CD4-positive, alpha-beta T cell (primary cell): ENCODE data around the gene PIK3C2G. TPM values are rescaled to one million over a fixed set of nuclear protein-coding genes. Genes with fewer than 3 reads are reported as not detected.

Experiments
- ATAC-seq: fragments of 200-7000 bp; cut with Tn5 transposase; one replicate; pipeline ENCODE4 v1.10.0; 2022; ENCODE audit warnings: mild to moderate bottlenecking; ENCODE audit not compliant: poor library complexity
- CTCF ChIA-PET: fragments of 350-600 bp; sonication (Branson Sonifier 250); formaldehyde crosslinking; loops from one replicate; lab custom pipeline; 2021; ENCODE audit warnings: antibody characterized with exemption, inconsistent platforms; lab: Charles Lee
- POLR2A ChIA-PET: fragments of 350-600 bp; sonication (Branson Sonifier 250); formaldehyde crosslinking; loops from one replicate; lab custom pipeline; 2021; ENCODE audit warnings: antibody characterized with exemption, inconsistent platforms; lab: Charles Lee
- DNase-seq, 14 experiments: peaks; one replicate each; pipeline ENCODE4 v3.0.0-alpha.2; 2013 to 2020; ENCODE audit warnings: mixed read lengths in 2 of 14
- H3K27ac ChIP-seq, 2 donors: one replicate each; pipeline versions ENCODE4 v1.5.1 to v1.7.0; 2013; ENCODE audit warnings: low read length in 2 of 2, low read depth in 1 of 2, mild to moderate bottlenecking in 1 of 2
- H3K27me3 ChIP-seq, 2 experiments: 1 replicate in 1 of 2; 2 replicates in 1 of 2; pipeline versions ENCODE4 v1.6.1 to v1.7.0; 2013; ENCODE audit warnings: low read length in 2 of 2, control low read depth in 1 of 2, mild to moderate bottlenecking in 1 of 2, moderate library complexity in 1 of 2; ENCODE audit not compliant: insufficient read depth in 2 of 2, control insufficient read depth in 1 of 2
- H3K36me3 ChIP-seq: one replicate; pipeline ENCODE4 v1.6.1; 2013; ENCODE audit warnings: low read length, control low read depth; ENCODE audit not compliant: insufficient read depth
- H3K4me1 ChIP-seq: one replicate; pipeline ENCODE4 v1.6.1; 2013; ENCODE audit warnings: low read length, control low read depth; ENCODE audit not compliant: insufficient read depth
- H3K4me3 ChIP-seq: one replicate; pipeline ENCODE4 v1.5.1; 2013; ENCODE audit warnings: mild to moderate bottlenecking, low read length, moderate library complexity
- H3K9me3 ChIP-seq, 2 experiments: 1 replicate in 1 of 2; 2 replicates in 1 of 2; pipeline versions ENCODE4 v1.6.1 to v1.7.0; 2013; ENCODE audit warnings: low read length in 2 of 2, mild to moderate bottlenecking in 2 of 2, control low read depth in 1 of 2, moderate library complexity in 1 of 2; ENCODE audit not compliant: control insufficient read depth in 1 of 2, insufficient read depth in 1 of 2
- H3K27ac Mint-ChIP-seq: one replicate; pipeline ENCODE4 v1.8.0; 2020; ENCODE audit warnings: mixed read lengths
- H3K27me3 Mint-ChIP-seq: one replicate; pipeline ENCODE4 v1.8.0; 2021; ENCODE audit warnings: mixed read lengths
- H3K36me3 Mint-ChIP-seq: one replicate; pipeline ENCODE4 v1.8.0; 2021; ENCODE audit warnings: low read depth, mixed read lengths
- H3K4me1 Mint-ChIP-seq: one replicate; pipeline ENCODE4 v1.8.0; 2021; ENCODE audit warnings: low read depth, mixed read lengths
- H3K4me3 Mint-ChIP-seq: one replicate; pipeline ENCODE4 v1.8.0; 2020; ENCODE audit warnings: mild to moderate bottlenecking, mixed read lengths
- H3K9me3 Mint-ChIP-seq: one replicate; pipeline ENCODE4 v1.8.0; 2020; ENCODE audit warnings: mixed read lengths
- CTCF ChIP-seq: fragments of 200-600 bp; IDR thresholded peaks from one replicate; pipeline ENCODE4 v1.8.0; 2022; ENCODE audit warnings: antibody characterized with exemption, mild to moderate bottlenecking
- intact Hi-C, 2 experiments: fragments of 100-400 bp; cut with DNase I in 1 of 2; cut with micrococcal nuclease in 1 of 2; formaldehyde crosslinking; loops; one replicate each; pipeline versions ENCODE4 v1.15.1 to v1.9.0; 2023 to 2025; cut with DNase I, micrococcal nuclease
- total RNA-seq, 174 experiments: library from RNA in 2 of 174; stranded (reverse) in 2 of 174; gene quantifications; one replicate each; pipeline ENCODE4 v1.2.3 and lab custom pipeline; 2021 to 2026

PIK3C2G gene
- total RNA-seq, 2 experiments from 2014 or later, result not detected

- Mint-ChIP-seq H3K9me3 (peaks cover 3% of the 10 kb centered on the region), H3K27ac (no peak overlapping the region), H3K4me1 (no peaks in the 10 kb centered on the region), H3K4me3 (no peak overlapping the region), H3K27me3 (no peaks in the 10 kb centered on the region), H3K36me3 (no peaks in the 10 kb centered on the region)
- ATAC-seq (no peak), DNase-seq (no peak)
- Histone ChIP-seq H3K4me3 (no peak overlapping the region), H3K27me3 (no peaks in the 10 kb centered on the region), H3K4me1 (no peaks in the 10 kb centered on the region), H3K27ac (no peak overlapping the region), H3K9me3 (peaks cover 0 to 3% of the 10 kb centered on the region in 2 experiments), H3K36me3 (no peaks in the 10 kb centered on the region)
- intact Hi-C loops, result no loop called here
- CTCF ChIA-PET, result no interaction called here
- POLR2A ChIA-PET, result no interaction called here
- TF ChIP-seq CTCF, result no peak
Observed at GRCh38 chr12:18422871-18423270, 161.6 kb downstream of the PIK3C2G start.

GRCh38 chr12:18424857-18425256, 163.5 kb downstream of the PIK3C2G start:
- ATAC-seq, result no peak
- peaks cover 3% of the 10 kb centered on the region for H3K9me3 Mint-ChIP-seq
- TF ChIP-seq CTCF, result no peak
- H3K36me3 Mint-ChIP-seq, result no peaks in the 10 kb centered on the region
- ChIA-PET CTCF (interaction anchor here (0.6 to 0.7 kb wide), 2 partner anchors 986 to 1222 kb away, joined by 3 to 4 read pairs; no protein-coding TSS in a partner anchor), POLR2A (no interaction called here)
- no peaks in the 10 kb centered on the region for H3K27me3 Mint-ChIP-seq
- H3K27ac Mint-ChIP-seq, result no peak overlapping the region
- Histone ChIP-seq H3K36me3 (no peaks in the 10 kb centered on the region), H3K9me3 (peaks cover 0 to 3% of the 10 kb centered on the region in 2 experiments), H3K27ac (no peak overlapping the region), H3K4me3 (no peak overlapping the region), H3K27me3 (no peaks in the 10 kb centered on the region), H3K4me1 (no peaks in the 10 kb centered on the region)
- DNase-seq, result no peak
- no peak overlapping the region for H3K4me3 Mint-ChIP-seq
- H3K4me1 Mint-ChIP-seq, result no peaks in the 10 kb centered on the region
- intact Hi-C loops, result no loop called here

- ChIA-PET POLR2A (no interaction called here), CTCF (no interaction called here)
- no peak for ATAC-seq
- TF ChIP-seq CTCF, result no peak
- Histone ChIP-seq H3K4me3 (no peak overlapping the region), H3K27me3 (no peaks in the 10 kb centered on the region), H3K9me3 (peaks cover 0 to 3% of the 10 kb centered on the region in 2 experiments), H3K27ac (no peak overlapping the region), H3K36me3 (no peaks in the 10 kb centered on the region), H3K4me1 (no peaks in the 10 kb centered on the region)
- Mint-ChIP-seq H3K9me3 (peaks cover 3% of the 10 kb centered on the region), H3K4me1 (no peaks in the 10 kb centered on the region), H3K36me3 (no peaks in the 10 kb centered on the region), H3K27ac (no peak overlapping the region), H3K27me3 (no peaks in the 10 kb centered on the region), H3K4me3 (no peak overlapping the region)
- DNase-seq, result no peak
- intact Hi-C loops, result no loop called here
Observed at GRCh38 chr12:18427520-18427919, 166.2 kb downstream of the PIK3C2G start.
